SJCRH30 (cell line): ENCODE measurements around the gene NPTXR. TPM values are rescaled to one million over a fixed set of nuclear protein-coding genes. Genes with fewer than 3 reads are reported as not detected.
A peak's percentile ranks its signal among the peaks of the same experiment; 100 is the strongest.

Source experiments
- DNase-seq, 2 experiments: peaks; one replicate each; pipeline ENCODE4 v3.0.0-alpha.2; 2015 to 2020
- H3K27ac ChIP-seq: fragments of 250-450 bp; sonication (Bioruptor Pico); 2 replicates; pipeline ENCODE4 v1.5.1; 2020; ENCODE audit warnings: mild to moderate bottlenecking, moderate library complexity
- H3K27me3 ChIP-seq: fragments of 250-450 bp; sonication (Bioruptor Pico); 2 replicates; pipeline ENCODE4 v1.5.1; 2020; ENCODE audit warnings: mild to moderate bottlenecking, moderate library complexity
- H3K36me3 ChIP-seq: fragments of 250-450 bp; sonication (Bioruptor Pico); 2 replicates; pipeline ENCODE4 v1.5.1; 2020; ENCODE audit warnings: mild to moderate bottlenecking, moderate library complexity
- H3K4me1 ChIP-seq: fragments of 250-450 bp; sonication (Bioruptor Pico); 2 replicates; pipeline ENCODE4 v1.5.1; 2020; ENCODE audit warnings: mild to moderate bottlenecking, moderate library complexity
- H3K4me3 ChIP-seq: fragments of 250-450 bp; sonication (Bioruptor Pico); 2 replicates; pipeline ENCODE4 v1.5.1; 2020; ENCODE audit warnings: mild to moderate bottlenecking, moderate library complexity
- H3K9me3 ChIP-seq: fragments of 250-450 bp; sonication (Bioruptor Pico); replicated peaks from 2 replicates; pipeline ENCODE4 v1.5.1; 2020; ENCODE audit warnings: mild to moderate bottlenecking, moderate library complexity
- total RNA-seq: library from RNA; depleted of rRNA; stranded (reverse); fragments of >200 nt; shearing (Covaris generic); gene quantifications from 2 replicates; pipeline ENCODE4 v1.2.3, GENCODE V29; 2014

The NPTXR gene
- total RNA-seq, 1 experiment from 2014 or later: 0.10 TPM

GRCh38 chr22:38872172-38872830 is 28.5 kb upstream of the NPTXR start, which contains the start of gene CBX6:
Gene CBX6 (minus strand): TSS chr22:38872216. CDS start chr22:38872190, 26 bp downstream.
- Histone ChIP-seq H3K36me3 (peaks cover 2% of the 10 kb centered on the region; the same call in 1 of the 2 replicates), H3K4me1 (peaks cover 14% of the 10 kb centered on the region), H3K27ac (peak within 1 kb of the TSS; percentile 28), H3K27me3 (no peaks in the 10 kb centered on the region), H3K4me3 (peak within 1 kb of the TSS; percentile 72), H3K9me3 (no peaks in the 10 kb centered on the region)
- peak; percentile 89 for DNase-seq

DNA sequence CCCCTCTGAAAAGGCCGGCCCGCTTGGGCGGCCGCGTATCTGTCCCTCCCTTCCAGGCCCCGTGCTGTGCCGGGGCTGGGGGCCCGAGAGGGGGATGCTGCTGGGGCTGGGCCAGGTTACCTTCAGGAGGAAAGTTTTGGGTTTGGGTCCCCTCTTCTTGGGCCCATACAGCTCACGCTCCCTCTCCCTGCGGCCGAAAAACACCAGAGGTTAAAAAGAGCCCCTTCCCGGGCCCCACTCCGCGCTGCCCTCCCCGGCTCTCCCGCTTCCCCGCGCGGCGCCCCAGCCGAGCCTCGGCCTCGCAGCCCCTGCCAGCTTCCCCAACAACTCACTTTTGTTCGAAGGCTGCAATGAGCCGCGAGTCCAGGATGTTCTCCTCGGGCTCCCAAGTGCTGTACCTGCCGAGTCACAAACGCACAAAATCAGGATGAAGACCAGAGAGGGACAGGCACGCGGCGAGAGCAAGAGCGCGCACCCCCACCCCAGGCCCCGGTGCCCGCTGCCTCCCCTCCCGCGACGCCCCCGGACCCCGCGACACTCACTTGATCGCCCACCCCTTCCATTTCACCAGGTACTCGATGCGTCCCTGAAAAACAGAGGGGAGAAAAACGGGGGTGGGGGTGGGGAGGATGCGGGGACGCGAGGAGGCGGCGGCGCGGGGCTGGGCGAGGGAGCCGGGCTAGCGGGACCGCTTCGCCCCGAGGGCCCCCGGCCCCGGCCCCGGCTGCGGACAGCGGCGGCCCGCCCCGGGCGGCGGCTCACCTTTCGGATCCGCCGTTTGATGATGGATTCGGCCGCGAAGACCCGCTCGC is 27.7 kb upstream of the NPTXR start:
- Histone ChIP-seq H3K9me3 (no peaks in the 10 kb centered on the region), H3K36me3 (peaks cover 2% of the 10 kb centered on the region; the same call in 1 of the 2 replicates), H3K27ac (no peak overlapping the region), H3K4me1 (peaks cover 14% of the 10 kb centered on the region), H3K27me3 (no peaks in the 10 kb centered on the region), H3K4me3 (peak overlapping the region; percentile 72)
- no peak for DNase-seq

DNA sequence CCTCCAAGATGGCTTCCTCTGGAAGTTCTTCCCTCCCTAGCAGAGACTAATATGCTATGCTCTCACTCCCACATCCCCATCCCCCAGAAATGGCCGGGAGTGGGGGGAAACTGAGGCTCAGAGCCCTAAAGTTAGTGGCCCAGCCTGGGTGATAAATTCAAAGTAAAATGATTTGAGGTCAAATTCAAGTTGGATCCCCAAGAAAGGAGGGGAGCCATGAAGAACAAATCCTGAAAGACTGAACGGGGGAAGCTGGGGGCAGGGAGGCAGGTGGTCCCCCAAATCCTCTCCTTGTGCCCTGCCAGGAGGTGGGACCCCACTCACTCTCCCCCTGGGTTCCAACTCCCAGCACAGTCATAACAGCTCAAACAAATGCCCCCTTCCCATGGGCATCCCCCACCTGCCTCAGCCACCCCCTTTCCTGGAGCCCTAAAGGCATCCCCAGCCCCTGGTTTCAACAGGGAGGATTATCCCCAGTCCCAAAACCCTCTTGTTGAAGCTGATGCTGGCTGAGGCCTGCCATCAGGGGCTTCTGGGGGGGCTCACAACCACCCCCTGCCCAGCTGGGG is 27.0 kb upstream of the NPTXR start:
- Histone ChIP-seq H3K36me3 (peaks cover 2% of the 10 kb centered on the region; the same call in 1 of the 2 replicates), H3K4me3 (peak overlapping the region; percentile 72), H3K27ac (no peak overlapping the region), H3K4me1 (peaks cover 14% of the 10 kb centered on the region), H3K27me3 (no peaks in the 10 kb centered on the region), H3K9me3 (no peaks in the 10 kb centered on the region)
- DNase-seq: no peak

DNA sequence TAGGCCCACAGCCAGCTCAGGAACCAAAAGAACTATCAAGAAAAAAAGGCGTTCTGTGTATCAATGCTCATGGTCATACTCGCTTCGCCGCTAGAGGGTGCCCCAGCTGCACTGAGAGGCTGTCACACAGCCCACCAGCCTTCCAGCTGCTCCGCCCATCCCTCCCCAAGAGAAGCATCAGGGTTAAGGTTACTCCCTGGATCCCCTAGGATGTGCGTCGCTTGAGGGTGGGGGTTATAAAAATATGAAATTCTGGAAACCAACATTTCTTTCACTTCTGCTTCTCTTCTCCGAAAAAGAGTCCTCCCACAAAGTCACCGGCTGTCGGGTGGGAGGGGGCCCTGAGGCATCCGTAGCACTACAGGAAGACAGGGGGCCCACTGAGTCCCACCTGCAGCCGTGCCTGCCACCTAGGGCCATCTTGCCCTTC is 26.5 kb upstream of the NPTXR start:
- Histone ChIP-seq H3K27ac (no peak overlapping the region), H3K4me1 (peaks cover 14% of the 10 kb centered on the region), H3K36me3 (peaks cover 2% of the 10 kb centered on the region; the same call in 1 of the 2 replicates), H3K27me3 (no peaks in the 10 kb centered on the region), H3K4me3 (no peak overlapping the region), H3K9me3 (no peaks in the 10 kb centered on the region)
- DNase-seq: peak; percentile 84 to 88

DNA sequence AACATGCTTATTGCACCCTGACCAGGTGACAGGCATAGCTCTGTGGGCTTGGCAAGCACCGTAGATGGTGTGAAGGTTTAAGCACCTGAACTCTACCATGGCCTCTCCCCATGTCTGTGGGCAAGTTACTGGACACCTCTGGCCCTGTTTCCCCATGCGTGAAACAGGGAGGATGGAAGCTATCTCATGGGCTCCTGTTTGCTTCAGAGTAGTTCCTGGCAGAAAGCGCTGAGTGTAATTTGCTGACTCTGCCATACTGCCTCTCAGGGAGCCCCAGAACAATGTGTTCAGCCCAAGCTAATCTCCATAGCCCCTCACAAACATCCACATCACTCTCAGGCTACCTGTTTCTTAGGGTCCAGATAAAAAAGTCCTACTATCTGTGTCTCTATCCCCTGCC is 25.8 kb upstream of the NPTXR start:
- no peak overlapping the region for H3K4me3 ChIP-seq
- H3K27ac ChIP-seq: no peak overlapping the region
- no peak for DNase-seq
- H3K9me3 ChIP-seq: no peaks in the 10 kb centered on the region
- peaks cover 2% of the 10 kb centered on the region; the same call in 1 of the 2 replicates for H3K36me3 ChIP-seq
- no peaks in the 10 kb centered on the region for H3K27me3 ChIP-seq
- peaks cover 14% of the 10 kb centered on the region for H3K4me1 ChIP-seq

GRCh38 chr22:38868886-38869381 is 25.1 kb upstream of the NPTXR start:
- DNase-seq: peak; percentile 72 to 82
- Histone ChIP-seq H3K27ac (no peak overlapping the region), H3K27me3 (no peaks in the 10 kb centered on the region), H3K4me1 (peaks cover 11% of the 10 kb centered on the region), H3K9me3 (no peaks in the 10 kb centered on the region), H3K4me3 (no peak overlapping the region), H3K36me3 (peaks cover 2% of the 10 kb centered on the region; the same call in 1 of the 2 replicates)

DNA sequence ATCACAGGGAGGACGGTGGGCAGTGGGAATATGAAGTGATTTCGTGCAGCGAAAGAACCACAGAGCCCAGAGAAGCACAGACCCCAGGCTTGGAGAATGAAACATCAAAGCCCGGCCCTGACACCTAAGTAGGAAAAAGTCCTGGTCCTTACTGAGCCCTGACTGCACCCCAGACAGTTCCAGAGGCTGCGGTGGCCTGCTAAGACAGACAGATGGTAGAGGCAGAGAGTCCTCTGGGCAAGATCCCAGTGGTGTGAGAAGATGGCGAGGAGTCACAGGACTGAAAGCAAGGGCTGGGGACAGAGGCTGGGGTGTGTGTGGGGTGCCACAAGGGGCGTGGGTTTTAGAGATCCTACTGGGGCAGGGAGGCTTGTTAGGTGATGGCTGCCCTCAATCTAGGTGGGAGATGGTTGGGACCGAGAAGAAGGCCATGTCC is 24.5 kb upstream of the NPTXR start:
- Histone ChIP-seq H3K36me3 (peaks cover 2% of the 10 kb centered on the region; the same call in 1 of the 2 replicates), H3K27me3 (no peaks in the 10 kb centered on the region), H3K9me3 (no peaks in the 10 kb centered on the region), H3K4me3 (no peak overlapping the region), H3K27ac (no peak overlapping the region), H3K4me1 (peaks cover 6% of the 10 kb centered on the region; the same call in 1 of the 2 replicates)
- no peak for DNase-seq

- H3K9me3 ChIP-seq: no peaks in the 10 kb centered on the region
- no peak overlapping the region for H3K27ac ChIP-seq
- DNase-seq: no peak
- peaks cover 6% of the 10 kb centered on the region; the same call in 1 of the 2 replicates for H3K4me1 ChIP-seq
- no peak overlapping the region for H3K4me3 ChIP-seq
- no peaks in the 10 kb centered on the region for H3K27me3 ChIP-seq
- peaks cover 2% of the 10 kb centered on the region; the same call in 1 of the 2 replicates for H3K36me3 ChIP-seq
These were observed 23.9 kb upstream of the NPTXR start for GRCh38 chr22:38867471-38868285.

DNA sequence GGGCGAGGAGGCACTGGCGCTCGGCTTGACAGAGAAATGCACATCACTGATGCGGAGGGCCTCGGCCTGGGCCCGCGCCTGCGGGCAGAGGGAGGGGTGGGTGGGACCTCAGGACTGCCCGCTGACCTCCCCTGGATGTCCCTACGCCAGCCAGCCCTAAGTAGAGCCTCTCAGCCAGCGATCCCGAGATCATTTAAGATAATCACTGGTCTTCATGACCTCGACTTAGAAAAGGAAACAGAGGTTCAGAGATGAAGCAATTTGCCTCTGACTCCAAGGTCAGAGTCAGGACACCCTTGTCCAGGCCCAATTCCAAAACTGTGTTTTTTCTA is 23.3 kb upstream of the NPTXR start:
- no peaks in the 10 kb centered on the region for H3K27me3 ChIP-seq
- DNase-seq: no peak
- H3K4me3 ChIP-seq: no peak overlapping the region
- H3K27ac ChIP-seq: no peak overlapping the region
- peaks cover 2% of the 10 kb centered on the region; the same call in 1 of the 2 replicates for H3K36me3 ChIP-seq
- H3K4me1 ChIP-seq: peaks cover 6% of the 10 kb centered on the region; the same call in 1 of the 2 replicates
- no peaks in the 10 kb centered on the region for H3K9me3 ChIP-seq

DNA sequence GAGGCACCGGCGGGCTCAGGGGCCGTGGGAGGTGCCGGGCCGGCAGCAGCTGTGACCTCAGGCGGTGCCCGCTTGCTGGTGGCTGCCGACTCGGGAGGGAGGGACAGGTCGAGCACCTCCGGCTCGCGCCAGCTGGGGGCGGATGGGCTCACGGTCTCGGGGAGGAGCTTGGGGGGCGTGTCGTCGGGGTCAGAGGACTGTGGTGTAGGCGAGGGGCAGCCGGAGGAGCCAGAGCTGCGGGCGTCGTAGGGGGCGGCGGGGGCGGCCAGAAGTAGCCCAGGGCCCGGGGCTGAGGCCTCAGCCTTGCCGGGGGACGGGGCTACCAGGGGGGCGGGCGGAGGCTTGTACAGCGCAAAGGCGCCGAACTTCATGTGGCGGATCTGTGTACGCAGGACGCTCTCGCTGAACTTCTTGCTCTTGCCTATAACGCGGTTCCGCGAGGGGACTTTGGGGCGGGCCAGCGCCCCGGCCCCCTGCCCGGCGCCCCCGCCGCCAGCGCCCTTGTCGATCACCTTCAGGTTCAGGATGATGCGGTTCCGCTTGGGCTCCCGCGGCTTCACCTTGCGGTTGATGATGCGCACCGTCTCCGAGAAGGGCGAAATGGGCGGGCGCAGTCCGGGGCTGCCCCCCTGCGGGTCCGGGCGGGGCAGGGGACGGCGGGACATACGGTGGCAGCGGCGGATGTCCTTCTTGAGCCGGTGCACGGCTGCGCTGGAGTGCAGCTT is 22.7 kb upstream of the NPTXR start:
- peaks cover 6% of the 10 kb centered on the region; the same call in 1 of the 2 replicates for H3K4me1 ChIP-seq
- DNase-seq: no peak
- H3K27me3 ChIP-seq: no peaks in the 10 kb centered on the region

DNA sequence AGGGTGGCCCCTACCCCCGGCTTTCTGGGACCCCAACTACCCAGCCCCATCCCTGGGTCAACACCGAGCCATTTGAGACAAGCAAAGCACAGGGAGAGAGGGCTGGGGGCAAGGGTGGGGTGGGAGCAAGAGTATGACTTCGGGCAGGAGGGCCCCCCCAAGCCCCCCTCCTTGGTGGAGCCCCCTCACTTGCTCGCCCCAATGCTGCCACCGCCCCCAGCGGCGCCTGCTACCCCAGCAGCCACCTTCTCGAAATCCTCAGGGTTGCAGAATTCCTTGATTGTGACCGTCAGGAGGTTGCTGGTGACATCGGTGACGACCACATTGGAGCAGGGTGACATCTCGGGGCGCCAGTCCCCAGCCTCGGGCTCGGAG is 22.2 kb upstream of the NPTXR start:
- no peak for DNase-seq
- Histone ChIP-seq H3K36me3 (peaks cover 2% of the 10 kb centered on the region; the same call in 1 of the 2 replicates), H3K4me1 (peaks cover 6% of the 10 kb centered on the region; the same call in 1 of the 2 replicates), H3K9me3 (no peaks in the 10 kb centered on the region), H3K27ac (no peak overlapping the region), H3K4me3 (no peak overlapping the region), H3K27me3 (no peaks in the 10 kb centered on the region)

More for the DNA sequence above, 22.7 kb upstream of the NPTXR start:
- Histone ChIP-seq H3K36me3 (peaks cover 2% of the 10 kb centered on the region; the same call in 1 of the 2 replicates), H3K9me3 (no peaks in the 10 kb centered on the region), H3K27ac (no peak overlapping the region), H3K4me3 (no peak overlapping the region)

GRCh38 chr22:38865201-38866023 is 21.6 kb upstream of the NPTXR start:
- H3K4me1 ChIP-seq: peaks cover under 1% of the 10 kb centered on the region; the same call in 1 of the 2 replicates
- no peak overlapping the region for H3K4me3 ChIP-seq
- H3K27ac ChIP-seq: no peak overlapping the region
- no peaks in the 10 kb centered on the region for H3K27me3 ChIP-seq
- no peaks in the 10 kb centered on the region for H3K9me3 ChIP-seq
- DNase-seq: no peak
- H3K36me3 ChIP-seq: peaks cover 2% of the 10 kb centered on the region; the same call in 1 of the 2 replicates
